ENCODE measurements around the gene ABHD12. TPM values are rescaled to one million over a fixed set of nuclear protein-coding genes. Genes with fewer than 3 reads are reported as not detected.

Gene ABHD12
- total RNA-seq, 1 donor from 2014 or later, result 49.4 TPM

- no peak for DNase-seq (ENCODE audit: extremely low read depth, low read depth, low spot score)
Observed at GRCh38 chr20:25382704-25383370, 7.8 kb downstream of the ABHD12 start.

- no peak for DNase-seq (ENCODE audit: extremely low read depth, low read depth, low spot score)
Observed at GRCh38 chr20:25380945-25381614, 9.6 kb downstream of the ABHD12 start.

GRCh38 chr20:25378884-25379733 is 11.5 kb downstream of the ABHD12 start:
- DNase-seq (ENCODE audit: extremely low read depth, low read depth, low spot score), result no peak

GRCh38 chr20:25378189-25378883 is 12.3 kb downstream of the ABHD12 start:
- no peak for DNase-seq (ENCODE audit: extremely low read depth, low read depth, low spot score)

- DNase-seq (ENCODE audit: extremely low read depth, low read depth, low spot score), result no peak
Observed at GRCh38 chr20:25376886-25377285, 13.7 kb downstream of the ABHD12 start.

GRCh38 chr20:25376236-25376635 is 14.4 kb downstream of the ABHD12 start:
- DNase-seq (ENCODE audit: extremely low read depth, low read depth, low spot score), result no peak

- no peak for DNase-seq (ENCODE audit: extremely low read depth, low read depth, low spot score)
Observed at GRCh38 chr20:25374842-25375241, 15.8 kb downstream of the ABHD12 start.

- DNase-seq (ENCODE audit: extremely low read depth, low read depth, low spot score), result no peak
Observed at GRCh38 chr20:25372584-25373336, 17.9 kb downstream of the ABHD12 start.

GRCh38 chr20:25369971-25370370 is 20.7 kb downstream of the ABHD12 start:
- DNase-seq (ENCODE audit: extremely low read depth, low read depth, low spot score), result no peak

- no peak for DNase-seq (ENCODE audit: extremely low read depth, low read depth, low spot score)
Observed at GRCh38 chr20:25369529-25369928, 21.1 kb downstream of the ABHD12 start.

- DNase-seq (ENCODE audit: extremely low read depth, low read depth, low spot score), result no peak
Observed at GRCh38 chr20:25368976-25369375, 21.7 kb downstream of the ABHD12 start.

- DNase-seq (ENCODE audit: extremely low read depth, low read depth, low spot score), result no peak
Observed at GRCh38 chr20:25368526-25368925, 22.1 kb downstream of the ABHD12 start.

GRCh38 chr20:25364879-25365699 is 25.5 kb downstream of the ABHD12 start:
- no peak for DNase-seq (ENCODE audit: extremely low read depth, low read depth, low spot score)

GRCh38 chr20:25364180-25364788 is 26.4 kb downstream of the ABHD12 start:
- no peak for DNase-seq (ENCODE audit: extremely low read depth, low read depth, low spot score)

GRCh38 chr20:25361287-25361683 is 29.4 kb downstream of the ABHD12 start:
- DNase-seq (ENCODE audit: extremely low read depth, low read depth, low spot score), result no peak

GRCh38 chr20:25360631-25361286 is 29.9 kb downstream of the ABHD12 start:
- DNase-seq (ENCODE audit: extremely low read depth, low read depth, low spot score), result no peak

- no peak for DNase-seq (ENCODE audit: extremely low read depth, low read depth, low spot score)
Observed at GRCh38 chr20:25356271-25356933, 34.2 kb downstream of the ABHD12 start.

GRCh38 chr20:25355866-25356265 is 34.8 kb downstream of the ABHD12 start:
- no peak for DNase-seq (ENCODE audit: extremely low read depth, low read depth, low spot score)
